AG04450 (cell line): Measurements from ENCODE around the gene ABL2. TPM values are rescaled to one million over a fixed set of nuclear protein-coding genes. Genes with fewer than 3 reads are reported as not detected.

ENCODE experiments used
- CTCF ChIA-PET: fragments of 300-600, 350-600 bp; formaldehyde crosslinking; extraction: SDS; loops from one replicate; lab custom pipeline; 2022; ENCODE audit warnings: antibody characterized with exemption, inconsistent platforms; lab: Charles Lee
- POLR2A ChIA-PET: fragments of 350-600 bp; formaldehyde crosslinking; extraction: SDS; loops from one replicate; lab custom pipeline; 2021; ENCODE audit warnings: antibody characterized with exemption, inconsistent platforms; lab: Yijun Ruan, JAX
- DNase-seq: peaks from one replicate; pipeline ENCODE4 v3.0.0-alpha.2; 2011; ENCODE audit warnings: low read depth, low spot score
- H3K27ac ChIP-seq: one replicate; pipeline ENCODE4 v1.5.1; 2012; ENCODE audit warnings: low read depth, low read length, control low read depth
- H3K27me3 ChIP-seq: one replicate; pipeline ENCODE4 v1.6.0; 2012; ENCODE audit warnings: low read length; ENCODE audit not compliant: control insufficient read depth, insufficient read depth
- H3K4me3 ChIP-seq: 2 replicates; pipeline ENCODE4 v1.5.1; 2011; ENCODE audit warnings: mild to moderate bottlenecking, low read depth, low read length, control low read depth
- H3K9me3 ChIP-seq: 2 replicates; pipeline ENCODE4 v1.5.1; 2012; ENCODE audit warnings: low read length; ENCODE audit not compliant: control insufficient read depth, insufficient read depth
- CTCF ChIP-seq: IDR thresholded peaks from 2 replicates; pipeline ENCODE4 v1.5.1; 2011; ENCODE audit warnings: low read depth, low read length, control low read depth, inconsistent platforms
- polyA plus RNA-seq: library from polyadenylated mRNA; depleted of rRNA; stranded (reverse); fragments of >200 nt; gene quantifications from 2 replicates; pipeline ENCODE4 v1.2.3, GENCODE V29; 2011

Gene ABL2
- polyA plus RNA-seq, 1 experiment = 13.9 TPM

GRCh38 chr1:179155615-179156014, 73.9 kb downstream of the ABL2 start:
- no peak for TF ChIP-seq CTCF
- Histone ChIP-seq H3K9me3 (no peaks in the 10 kb centered on the region), H3K4me3 (no peak overlapping the region), H3K27ac (no peak overlapping the region), H3K27me3 (no peaks in the 10 kb centered on the region)
- no peak for DNase-seq
- ChIA-PET CTCF (interaction anchor here (0.6 to 1.3 kb wide), 5 partner anchors 27 to 97 kb away, joined by 3 to 4 read pairs (median 3); no protein-coding TSS in a partner anchor), POLR2A (no interaction called here)

- TF ChIP-seq CTCF = no peak
- DNase-seq = no peak
- H3K27me3 ChIP-seq = no peaks in the 10 kb centered on the region
- POLR2A ChIA-PET = no interaction called here
- H3K27ac ChIP-seq = no peak overlapping the region
- CTCF ChIA-PET = interaction anchor here (1.3 to 1.5 kb wide), 2 partner anchors 34 to 76 kb away, joined by 4 read pairs; no protein-coding TSS in a partner anchor
- no peak overlapping the region for H3K4me3 ChIP-seq
- H3K9me3 ChIP-seq = peaks cover 4% of the 10 kb centered on the region; the same call in 1 of the 2 replicates
Observed at GRCh38 chr1:179154437-179154836, 75.0 kb downstream of the ABL2 start.

- H3K27ac ChIP-seq = no peak overlapping the region
- CTCF ChIA-PET = interaction anchor here (1.0 to 1.5 kb wide), 3 partner anchors 10 to 74 kb away, joined by 3 to 4 read pairs (median 4); no protein-coding TSS in a partner anchor
Observed at GRCh38 chr1:179153217-179153616, 76.3 kb downstream of the ABL2 start.

GRCh38 chr1:179151908-179152682, 77.4 kb downstream of the ABL2 start:
- ChIA-PET POLR2A (interaction anchor here (1.2 kb wide), 1 partner anchor 9 kb away, joined by 3 read pairs; no protein-coding TSS in a partner anchor), CTCF (no interaction called here)
- TF ChIP-seq CTCF = no peak
- Histone ChIP-seq H3K9me3 (peaks cover 4% of the 10 kb centered on the region; the same call in 1 of the 2 replicates), H3K4me3 (no peak overlapping the region), H3K27me3 (no peaks in the 10 kb centered on the region), H3K27ac (no peak overlapping the region)
- DNase-seq = no peak

More at GRCh38 chr1:179153217-179153616, 76.3 kb downstream of the ABL2 start:
- H3K4me3 ChIP-seq = no peak overlapping the region
- peaks cover 4% of the 10 kb centered on the region; the same call in 1 of the 2 replicates for H3K9me3 ChIP-seq
- POLR2A ChIA-PET = interaction anchor here (0.6 kb wide), 1 partner anchor 14 kb away, joined by 4 read pairs; no protein-coding TSS in a partner anchor
- no peak for DNase-seq
- no peak for TF ChIP-seq CTCF
- H3K27me3 ChIP-seq = no peaks in the 10 kb centered on the region

- DNase-seq = no peak
- no peak for TF ChIP-seq CTCF
- Histone ChIP-seq H3K27ac (no peak overlapping the region), H3K4me3 (no peak overlapping the region), H3K9me3 (peaks cover 4% of the 10 kb centered on the region; the same call in 1 of the 2 replicates), H3K27me3 (no peaks in the 10 kb centered on the region)
- POLR2A ChIA-PET = no interaction called here
- CTCF ChIA-PET = no interaction called here
Observed at GRCh38 chr1:179146911-179147310, 82.6 kb downstream of the ABL2 start.
